Chondrocyte (in vitro differentiated cells): Measurements from ENCODE around the gene SOWAHD. TPM values are rescaled to one million over a fixed set of nuclear protein-coding genes. Genes with fewer than 3 reads are reported as not detected.

Experiments
- DNase-seq: peaks from one replicate; pipeline ENCODE4 v3.0.0; 2021; ENCODE audit warnings: mixed read lengths, low spot score
- H3K27ac Mint-ChIP-seq: one replicate; pipeline ENCODE4 v1.8.0; 2021; ENCODE audit warnings: mild to moderate bottlenecking, moderate library complexity, mixed read lengths; ENCODE audit not compliant: unreplicated experiment
- H3K27me3 Mint-ChIP-seq: 2 replicates; pipeline ENCODE4 v1.8.0; 2021; ENCODE audit warnings: low read depth, mixed read lengths
- H3K36me3 Mint-ChIP-seq: 2 replicates; pipeline ENCODE4 v1.8.0; 2021; ENCODE audit warnings: low read depth, mixed read lengths
- H3K4me1 Mint-ChIP-seq: 2 replicates; pipeline ENCODE4 v1.8.0; 2021; ENCODE audit warnings: low read depth, mild to moderate bottlenecking, mixed read lengths
- H3K4me3 Mint-ChIP-seq: one replicate; pipeline ENCODE4 v1.8.0; 2021; ENCODE audit warnings: mild to moderate bottlenecking, moderate library complexity, mixed read lengths; ENCODE audit not compliant: unreplicated experiment
- H3K9me3 Mint-ChIP-seq: 2 replicates; pipeline ENCODE4 v1.8.0; 2021; ENCODE audit warnings: low read depth, mixed read lengths
- total RNA-seq: library from RNA; stranded (reverse); gene quantifications from 3 replicates; pipeline ENCODE4 v1.2.1, GENCODE V29; 2021
- TF ChIP-seq, protein P1 (sequence below): fragments of 200-600 bp; sonication (generic); IDR thresholded peaks from 2 replicates; pipeline ENCODE4 v1.5.0; 2021; ENCODE audit warnings: antibody characterized with exemption, mild to moderate bottlenecking, moderate library complexity

The SOWAHD gene
- total RNA-seq, 1 donor from 2014 or later: 0.40 TPM

DNA sequence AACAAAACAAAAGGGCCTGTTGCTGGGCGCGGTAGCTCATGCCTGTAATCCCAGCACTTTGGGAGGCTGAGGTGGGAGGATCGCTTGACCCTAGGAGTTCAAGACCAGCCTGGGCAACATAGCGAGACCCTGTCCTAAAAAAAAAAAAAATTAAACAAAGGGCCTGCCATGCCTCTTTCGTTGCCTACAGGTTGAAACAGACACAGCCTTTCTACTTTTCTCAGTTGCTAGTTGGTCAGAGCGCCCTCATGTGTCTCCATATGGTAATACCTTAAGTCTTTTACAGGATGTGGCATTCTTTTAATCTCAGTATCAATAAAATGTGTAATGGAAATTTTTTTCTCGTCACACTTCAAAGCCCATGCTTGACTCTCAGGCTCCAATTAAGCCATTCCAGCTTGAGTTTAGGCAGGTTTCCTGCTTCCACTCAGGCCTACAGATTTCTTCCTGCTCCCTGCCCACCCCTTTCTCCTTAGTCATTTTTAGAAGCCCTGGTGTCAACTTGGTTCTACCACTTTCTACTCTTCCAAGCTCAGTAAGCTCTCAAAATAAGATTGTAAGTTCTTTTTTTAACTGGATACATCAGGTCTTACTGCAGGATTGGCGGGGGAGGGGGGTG, 4.6 kb upstream of the SOWAHD start:
- peaks cover 2% of the 10 kb centered on the region for H3K9me3 Mint-ChIP-seq
- no peaks in the 10 kb centered on the region for H3K27me3 Mint-ChIP-seq
- H3K4me3 Mint-ChIP-seq: no peak overlapping the region
- TF ChIP-seq, protein P1, sequence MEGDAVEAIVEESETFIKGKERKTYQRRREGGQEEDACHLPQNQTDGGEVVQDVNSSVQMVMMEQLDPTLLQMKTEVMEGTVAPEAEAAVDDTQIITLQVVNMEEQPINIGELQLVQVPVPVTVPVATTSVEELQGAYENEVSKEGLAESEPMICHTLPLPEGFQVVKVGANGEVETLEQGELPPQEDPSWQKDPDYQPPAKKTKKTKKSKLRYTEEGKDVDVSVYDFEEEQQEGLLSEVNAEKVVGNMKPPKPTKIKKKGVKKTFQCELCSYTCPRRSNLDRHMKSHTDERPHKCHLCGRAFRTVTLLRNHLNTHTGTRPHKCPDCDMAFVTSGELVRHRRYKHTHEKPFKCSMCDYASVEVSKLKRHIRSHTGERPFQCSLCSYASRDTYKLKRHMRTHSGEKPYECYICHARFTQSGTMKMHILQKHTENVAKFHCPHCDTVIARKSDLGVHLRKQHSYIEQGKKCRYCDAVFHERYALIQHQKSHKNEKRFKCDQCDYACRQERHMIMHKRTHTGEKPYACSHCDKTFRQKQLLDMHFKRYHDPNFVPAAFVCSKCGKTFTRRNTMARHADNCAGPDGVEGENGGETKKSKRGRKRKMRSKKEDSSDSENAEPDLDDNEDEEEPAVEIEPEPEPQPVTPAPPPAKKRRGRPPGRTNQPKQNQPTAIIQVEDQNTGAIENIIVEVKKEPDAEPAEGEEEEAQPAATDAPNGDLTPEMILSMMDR: peak; percentile 74
- no peak overlapping the region for H3K27ac Mint-ChIP-seq
- DNase-seq: no peak
- H3K36me3 Mint-ChIP-seq: no peaks in the 10 kb centered on the region
- no peaks in the 10 kb centered on the region for H3K4me1 Mint-ChIP-seq

DNA sequence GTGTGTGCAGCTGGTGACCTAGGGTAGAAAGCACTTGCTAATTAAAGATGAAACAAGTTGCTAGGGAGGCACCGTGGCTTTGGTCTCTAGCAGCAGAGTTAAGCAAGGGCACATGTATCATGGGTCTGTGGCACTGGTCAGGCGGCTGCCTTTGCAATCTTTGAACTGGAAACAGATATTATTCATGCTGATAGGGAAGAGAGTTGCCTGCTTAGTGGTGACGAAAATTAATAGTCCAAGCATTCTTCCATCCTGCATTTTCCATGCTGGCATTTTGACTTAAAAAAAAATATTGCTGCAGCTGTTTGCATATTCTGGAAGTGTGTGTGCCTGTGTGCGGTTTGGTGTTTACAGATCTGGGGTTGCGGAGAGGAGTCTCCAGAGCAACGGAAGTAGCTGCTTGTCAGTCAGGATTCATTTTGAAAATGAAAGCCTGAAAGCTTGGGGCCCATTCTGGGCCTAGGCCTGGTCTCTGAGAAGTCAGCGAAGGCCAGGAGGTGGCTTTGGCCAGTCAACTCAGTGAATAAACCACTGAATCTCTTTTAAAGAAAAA, 2.3 kb upstream of the SOWAHD start:
- H3K9me3 Mint-ChIP-seq: peaks cover 2% of the 10 kb centered on the region
- DNase-seq: no peak
- H3K4me1 Mint-ChIP-seq: no peaks in the 10 kb centered on the region
- TF ChIP-seq, protein P1: no peak
- no peak overlapping the region for H3K4me3 Mint-ChIP-seq
- no peaks in the 10 kb centered on the region for H3K27me3 Mint-ChIP-seq
- H3K27ac Mint-ChIP-seq: no peak overlapping the region
- H3K36me3 Mint-ChIP-seq: no peaks in the 10 kb centered on the region

DNA sequence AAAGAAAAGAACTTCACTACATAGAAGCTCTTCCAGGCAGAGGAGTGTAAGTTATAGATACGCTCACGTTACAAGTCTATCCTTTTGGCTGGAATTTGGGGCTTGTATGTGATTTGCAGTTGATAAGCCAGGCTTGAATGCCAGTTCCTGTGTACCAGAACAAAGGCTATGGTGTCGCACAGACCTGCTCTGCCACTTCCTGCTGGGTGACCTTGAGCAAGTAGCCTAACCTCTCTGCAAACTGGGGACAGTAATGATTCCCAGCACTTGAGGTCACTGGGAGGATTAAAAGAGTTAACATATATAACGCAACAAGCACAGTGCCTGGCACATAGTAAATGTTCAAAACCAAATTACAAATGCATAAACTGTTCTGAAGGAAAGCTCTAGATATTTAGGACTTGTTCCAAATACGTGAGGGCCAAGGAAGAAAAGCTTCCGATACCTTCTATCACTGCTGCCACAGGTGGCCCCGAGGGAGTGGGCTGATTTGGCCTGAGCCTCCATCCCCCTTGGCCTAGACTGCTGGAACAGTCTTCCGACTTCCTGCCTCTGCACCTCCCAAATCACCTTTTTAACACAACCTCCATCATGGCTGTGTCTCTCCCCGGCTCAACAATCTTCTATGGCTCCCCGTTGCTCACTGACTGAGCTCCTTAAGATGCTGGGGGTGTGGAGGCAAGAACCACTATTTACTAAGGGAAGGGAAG, 1.3 kb upstream of the SOWAHD start:
- Mint-ChIP-seq H3K36me3 (no peaks in the 10 kb centered on the region), H3K4me1 (no peaks in the 10 kb centered on the region), H3K27ac (no peak overlapping the region), H3K4me3 (no peak overlapping the region), H3K9me3 (no peaks in the 10 kb centered on the region), H3K27me3 (no peaks in the 10 kb centered on the region)
- no peak for DNase-seq
- TF ChIP-seq, protein P1: no peak

DNA sequence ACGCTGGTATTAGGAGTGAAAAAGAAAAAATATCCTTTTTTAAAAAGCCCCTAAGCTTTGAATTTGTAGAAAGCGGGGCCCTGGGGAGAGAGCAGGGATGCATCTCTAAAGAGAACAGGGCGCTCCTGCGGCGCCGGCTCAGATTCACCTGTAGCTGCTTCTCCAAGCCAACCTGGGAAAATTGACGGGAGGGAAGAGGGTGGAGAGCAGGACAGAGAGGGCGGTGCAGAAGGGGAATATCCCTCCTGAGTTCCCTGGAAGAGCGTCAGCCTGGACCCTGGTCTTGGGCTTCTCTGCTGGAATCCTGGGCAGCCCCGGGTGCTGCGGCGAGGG, 776 bp upstream of the SOWAHD start:
- no peaks in the 10 kb centered on the region for H3K27me3 Mint-ChIP-seq
- H3K4me3 Mint-ChIP-seq: peak overlapping the region; percentile 58
- no peak overlapping the region for H3K27ac Mint-ChIP-seq
- no peak for DNase-seq
- no peaks in the 10 kb centered on the region for H3K36me3 Mint-ChIP-seq
- no peaks in the 10 kb centered on the region for H3K9me3 Mint-ChIP-seq
- TF ChIP-seq, protein P1: no peak
- H3K4me1 Mint-ChIP-seq: peaks cover under 1% of the 10 kb centered on the region

DNA sequence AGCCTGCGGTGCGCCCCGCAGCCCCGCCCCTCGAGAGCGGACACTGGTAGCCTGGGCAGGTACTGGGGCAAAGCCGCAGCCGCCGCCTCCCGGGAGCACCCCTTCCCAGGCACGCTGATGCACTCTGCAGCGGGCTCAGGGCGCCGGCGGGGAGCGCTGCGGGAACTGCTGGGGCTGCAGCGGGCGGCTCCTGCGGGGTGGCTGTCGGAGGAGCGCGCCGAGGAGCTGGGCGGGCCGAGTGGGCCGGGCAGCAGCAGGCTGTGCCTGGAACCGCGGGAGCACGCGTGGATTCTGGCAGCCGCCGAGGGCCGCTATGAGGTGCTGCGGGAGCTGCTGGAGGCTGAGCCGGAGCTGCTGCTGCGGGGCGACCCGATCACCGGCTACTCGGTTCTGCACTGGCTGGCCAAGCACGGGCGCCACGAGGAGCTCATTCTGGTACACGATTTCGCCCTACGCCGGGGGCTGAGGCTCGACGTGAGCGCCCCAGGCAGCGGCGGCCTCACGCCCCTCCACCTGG, 401 bp downstream of the SOWAHD start:
- peak; percentile 94 for DNase-seq
- no peaks in the 10 kb centered on the region for H3K36me3 Mint-ChIP-seq
- H3K4me3 Mint-ChIP-seq: peak overlapping the region; percentile 50
- H3K9me3 Mint-ChIP-seq: no peaks in the 10 kb centered on the region
- TF ChIP-seq, protein P1: peak; percentile 32
- H3K27ac Mint-ChIP-seq: no peak overlapping the region
- peaks cover 12% of the 10 kb centered on the region for H3K4me1 Mint-ChIP-seq
- H3K27me3 Mint-ChIP-seq: no peaks in the 10 kb centered on the region
